ENCODE data around the gene TSPAN18.
"Not testable (repeated sequence)": the region's sequence is repeated elsewhere in the genome, so short reads cannot be mapped to it uniquely, and the experiment has no call there.

TSPAN18 gene

GRCh38 chr11:44868455-44869421, 142.0 kb downstream of the TSPAN18 start:
- no peak for DNase-seq (ENCODE audit: low read depth in 2 of 2)

- DNase-seq (ENCODE audit: low read depth in 2 of 2), result no peak
These were observed 143.4 kb downstream of the TSPAN18 start for GRCh38 chr11:44870181-44870580.

GRCh38 chr11:44870615-44871176, 143.9 kb downstream of the TSPAN18 start:
- no peak for DNase-seq (ENCODE audit: low read depth in 2 of 2)

- not testable (repeated sequence) for DNase-seq (ENCODE audit: low read depth in 2 of 2)
These were observed 144.9 kb downstream of the TSPAN18 start for GRCh38 chr11:44871682-44872081.

GRCh38 chr11:44872556-44872955, 145.8 kb downstream of the TSPAN18 start:
- DNase-seq (ENCODE audit: low read depth in 2 of 2), result no peak

GRCh38 chr11:44873537-44873936, 146.8 kb downstream of the TSPAN18 start:
- no peak for DNase-seq (ENCODE audit: low read depth in 2 of 2)

GRCh38 chr11:44874284-44874683, 147.5 kb downstream of the TSPAN18 start:
- DNase-seq (ENCODE audit: low read depth in 2 of 2), result no peak

GRCh38 chr11:44875037-44875436, 148.3 kb downstream of the TSPAN18 start:
- no peak for DNase-seq (ENCODE audit: low read depth in 2 of 2)

- no peak for DNase-seq (ENCODE audit: low read depth in 2 of 2)
These were observed 149.5 kb downstream of the TSPAN18 start for GRCh38 chr11:44876194-44876723.

GRCh38 chr11:44876906-44877305, 150.1 kb downstream of the TSPAN18 start:
- no peak for DNase-seq (ENCODE audit: low read depth in 2 of 2)

- DNase-seq (ENCODE audit: low read depth in 2 of 2), result no peak
These were observed 151.1 kb downstream of the TSPAN18 start for GRCh38 chr11:44877571-44878497.

- no peak for DNase-seq (ENCODE audit: low read depth in 2 of 2)
These were observed 151.9 kb downstream of the TSPAN18 start for GRCh38 chr11:44878711-44879110.

- no peak for DNase-seq (ENCODE audit: low read depth in 2 of 2)
These were observed 152.7 kb downstream of the TSPAN18 start for GRCh38 chr11:44879432-44879831.

- DNase-seq (ENCODE audit: low read depth in 2 of 2), result no peak
These were observed 153.7 kb downstream of the TSPAN18 start for GRCh38 chr11:44880511-44880910.

GRCh38 chr11:44880953-44881352, 154.2 kb downstream of the TSPAN18 start:
- DNase-seq (ENCODE audit: low read depth in 2 of 2), result no peak

GRCh38 chr11:44883277-44883676, 156.5 kb downstream of the TSPAN18 start:
- DNase-seq (ENCODE audit: low read depth in 2 of 2), result no peak

GRCh38 chr11:44884056-44884455, 157.3 kb downstream of the TSPAN18 start:
- no peak for DNase-seq (ENCODE audit: low read depth in 2 of 2)

GRCh38 chr11:44885065-44885810, 158.5 kb downstream of the TSPAN18 start:
- DNase-seq (ENCODE audit: low read depth in 2 of 2), result no peak

GRCh38 chr11:44885919-44886789, 159.4 kb downstream of the TSPAN18 start:
- peak; percentile 41 for DNase-seq (ENCODE audit: low read depth in 2 of 2)

- peak; percentile 55 to 69 for DNase-seq (ENCODE audit: low read depth in 2 of 2)
These were observed 160.0 kb downstream of the TSPAN18 start for GRCh38 chr11:44886790-44887140.

Measured in fibroblast of skin of left biceps (primary cell).